GM23338 (cell line): ENCODE data around the gene SMYD3.

Experiments used
- CTCF ChIP-seq, 2 experiments: fragments of 200-600 bp in 1 of 2; sonication (generic) in 1 of 2; conservative IDR thresholded peaks; 2 replicates each; pipeline versions ENCODE4 v1.5.1 to v1.6.1; 2016 to 2017; ENCODE audit warnings: antibody characterized with exemption in 2 of 2, low read depth in 2 of 2, mild to moderate bottlenecking in 2 of 2, moderate library complexity in 1 of 2
- POLR2AphosphoS5 ChIP-seq: IDR thresholded peaks from 2 replicates; pipeline ENCODE4 v1.6.1; 2016; ENCODE audit warnings: antibody characterized with exemption, low read depth
- REST ChIP-seq: IDR thresholded peaks from one replicate; pipeline ENCODE4 v1.6.1; 2018; ENCODE audit warnings: antibody characterized with exemption; ENCODE audit not compliant: unreplicated experiment

- TF ChIP-seq CTCF (conservative IDR thresholded peaks at IDR 0.05; ENCODE audit: low read depth in 2 of 2) (peak; percentile 35 to 54), POLR2AphosphoS5 (no peak), REST (no peak)
Measured at GRCh38 chr1:245825128-245825901, 681.8 kb downstream of the SMYD3 start.
